Breast epithelium (tissue), 3 donors: Measurements from ENCODE around the gene PRKCD.

Experiments
- POLR2AphosphoS5 ChIP-seq, 3 donors: sonication (generic); formaldehyde crosslinking; IDR thresholded peaks; one replicate each; pipeline ENCODE4 v1.6.1; 2017; ENCODE audit warnings: antibody characterized with exemption in 3 of 3
- TF ChIP-seq, protein P1 (sequence below), 3 donors: fragments of 450-650 bp; IDR thresholded peaks; one replicate each; pipeline ENCODE4 v1.5.1; 2016 to 2017; ENCODE audit warnings: antibody characterized with exemption in 3 of 3, mild to moderate bottlenecking in 3 of 3, moderate library complexity in 3 of 3

DNA sequence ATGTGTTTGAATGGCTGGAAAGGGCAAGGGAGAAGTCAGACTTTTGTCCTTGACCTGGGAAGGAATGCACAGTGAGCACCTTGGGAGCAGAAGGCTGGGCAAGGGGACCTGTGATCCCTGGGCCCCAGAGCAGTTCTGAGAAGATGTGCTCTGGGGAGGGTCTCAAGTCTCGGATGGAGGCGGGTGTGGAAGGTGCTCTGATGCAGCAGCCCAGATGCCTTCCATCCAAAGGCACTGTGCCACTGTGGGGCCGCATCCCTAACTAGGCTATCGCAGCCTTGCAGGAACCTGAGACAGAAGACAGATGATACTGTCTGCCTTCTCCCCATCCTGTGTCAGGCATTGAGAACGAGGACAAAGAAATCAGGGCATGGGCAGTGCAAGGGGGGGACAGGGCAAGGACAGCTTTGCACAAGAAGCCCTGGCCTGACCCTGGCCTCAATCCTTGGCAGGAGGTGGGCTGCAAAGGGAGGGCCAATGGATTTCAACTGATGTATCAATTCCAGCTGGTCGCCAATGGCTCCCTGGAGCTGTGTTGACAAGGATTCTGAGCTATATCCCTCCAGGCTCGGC lies 14.6 kb upstream of the PRKCD start:
- no peak for TF ChIP-seq POLR2AphosphoS5 (IDR thresholded peaks at IDR 0.05)
- TF ChIP-seq, protein P1, sequence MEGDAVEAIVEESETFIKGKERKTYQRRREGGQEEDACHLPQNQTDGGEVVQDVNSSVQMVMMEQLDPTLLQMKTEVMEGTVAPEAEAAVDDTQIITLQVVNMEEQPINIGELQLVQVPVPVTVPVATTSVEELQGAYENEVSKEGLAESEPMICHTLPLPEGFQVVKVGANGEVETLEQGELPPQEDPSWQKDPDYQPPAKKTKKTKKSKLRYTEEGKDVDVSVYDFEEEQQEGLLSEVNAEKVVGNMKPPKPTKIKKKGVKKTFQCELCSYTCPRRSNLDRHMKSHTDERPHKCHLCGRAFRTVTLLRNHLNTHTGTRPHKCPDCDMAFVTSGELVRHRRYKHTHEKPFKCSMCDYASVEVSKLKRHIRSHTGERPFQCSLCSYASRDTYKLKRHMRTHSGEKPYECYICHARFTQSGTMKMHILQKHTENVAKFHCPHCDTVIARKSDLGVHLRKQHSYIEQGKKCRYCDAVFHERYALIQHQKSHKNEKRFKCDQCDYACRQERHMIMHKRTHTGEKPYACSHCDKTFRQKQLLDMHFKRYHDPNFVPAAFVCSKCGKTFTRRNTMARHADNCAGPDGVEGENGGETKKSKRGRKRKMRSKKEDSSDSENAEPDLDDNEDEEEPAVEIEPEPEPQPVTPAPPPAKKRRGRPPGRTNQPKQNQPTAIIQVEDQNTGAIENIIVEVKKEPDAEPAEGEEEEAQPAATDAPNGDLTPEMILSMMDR (IDR thresholded peaks at IDR 0.05) = no peak
